Panc1 (cell line): ENCODE measurements around the gene CRYBG1. TPM values are rescaled to one million over a fixed set of nuclear protein-coding genes. Genes with fewer than 3 reads are reported as not detected.

Source experiments
- ATAC-seq: fragments of 200-7000 bp; cut with Tn5 transposase; 2 replicates; pipeline ENCODE4 v1.9.1; 2020; ENCODE audit warnings: mild to moderate bottlenecking, moderate library complexity
- BruUV-seq: library from RNA; stranded (reverse); fragments of 400-500 nt; replicated peaks from 2 replicates; lab custom pipeline; 2021; lab: Mats Ljungman, UMichigan
- CTCF ChIA-PET: fragments of 300-600 bp; sonication (Branson Sonifier 250); formaldehyde crosslinking; loops from one replicate; lab custom pipeline; 2022; ENCODE audit warnings: antibody characterized with exemption; lab: Charles Lee
- POLR2A ChIA-PET: fragments of 300-600 bp; sonication (Branson Sonifier 250); formaldehyde crosslinking; loops from one replicate; lab custom pipeline; 2022; ENCODE audit warnings: antibody characterized with exemption; lab: Charles Lee
- DNase-seq: peaks from one replicate; pipeline ENCODE4 v3.0.0-alpha.2; 2010; ENCODE audit warnings: low read depth, low spot score
- H3K27ac ChIP-seq: 2 replicates; pipeline ENCODE4 v1.5.1; 2011; ENCODE audit warnings: mild to moderate bottlenecking, low read length, inconsistent platforms
- H3K27me3 ChIP-seq: fragments of 200-500 bp; sonication (Bioruptor generic); 2 replicates; pipeline ENCODE4 v1.6.0; 2014; ENCODE audit warnings: low read length, inconsistent platforms; ENCODE audit not compliant: control insufficient read depth, insufficient read depth
- H3K36me3 ChIP-seq: fragments of 200-500 bp; sonication (Bioruptor generic); 2 replicates; pipeline ENCODE4 v1.5.1; 2014; ENCODE audit warnings: inconsistent platforms, mild to moderate bottlenecking, low read length, moderate library complexity; ENCODE audit not compliant: control insufficient read depth, insufficient read depth
- H3K4me1 ChIP-seq: 2 replicates; pipeline ENCODE4 v1.5.1; 2011; ENCODE audit warnings: inconsistent platforms, mild to moderate bottlenecking, low read length, moderate library complexity; ENCODE audit not compliant: control insufficient read depth, insufficient read depth
- H3K4me3 ChIP-seq, 2 experiments: 2 replicates each; pipeline ENCODE4 v1.5.1; 2011 to 2012; ENCODE audit warnings: low read depth in 2 of 2, low read length in 2 of 2, mild to moderate bottlenecking in 2 of 2, inconsistent platforms in 1 of 2, moderate library complexity in 1 of 2
- H3K9me3 ChIP-seq: fragments of 200-500 bp; sonication (Bioruptor generic); 2 replicates; pipeline ENCODE4 v1.5.1; 2014; ENCODE audit warnings: low read depth, mild to moderate bottlenecking, inconsistent platforms, low read length, moderate library complexity; ENCODE audit not compliant: control insufficient read depth, insufficient read depth
- CTCF ChIP-seq: fragments of 450-650 bp; IDR thresholded peaks from 2 replicates; pipeline ENCODE4 v1.5.1; 2017; ENCODE audit warnings: mild to moderate bottlenecking
- POLR2AphosphoS5 ChIP-seq: IDR thresholded peaks from 2 replicates; pipeline ENCODE4 v1.6.1; 2012; ENCODE audit warnings: mild to moderate bottlenecking, low read depth, low read length, moderate library complexity
- REST ChIP-seq, 2 experiments: IDR thresholded peaks; 2 replicates each; pipeline ENCODE4 v1.6.1; 2011 to 2012; ENCODE audit warnings: low read depth in 2 of 2, control low read depth in 1 of 2, low read length in 1 of 2, mild to moderate bottlenecking in 1 of 2, moderate library complexity in 1 of 2; ENCODE audit not compliant: insufficient read depth in 1 of 2
- SIN3A ChIP-seq: IDR thresholded peaks from 2 replicates; pipeline ENCODE4 v1.6.1; 2012; ENCODE audit warnings: low read depth, mild to moderate bottlenecking, low read length, moderate library complexity, borderline replicate concordance; ENCODE audit not compliant: insufficient read depth
- TCF7L2 ChIP-seq: IDR thresholded peaks from 2 replicates; pipeline ENCODE4 v1.6.1; 2011; ENCODE audit warnings: mild to moderate bottlenecking, low read depth, low read length, inconsistent platforms
- in situ Hi-C: cut with HindIII; loops from 2 replicates; pipeline ENCODE4 v1.10.0; 2016; ENCODE audit warnings: low sequenced_read_pairs, low pct_unique_long_range_greater_than_20kb
- intact Hi-C: fragments of 100-400 bp; cut with micrococcal nuclease; formaldehyde crosslinking; loops from one replicate; pipeline ENCODE4 v1.10.0; 2022; ENCODE audit not compliant: unreplicated experiment
- total RNA-seq: library from RNA; stranded (reverse); gene quantifications from one replicate; pipeline ENCODE4 v1.2.1, GENCODE V29; 2021; ENCODE audit not compliant: unreplicated experiment

CRYBG1 gene
- total RNA-seq, 1 experiment from 2014 or later, result 32.3 TPM

GRCh38 chr6:106380407-106380806 is 19.9 kb downstream of the CRYBG1 start:
- intact Hi-C loops, result no loop called here
- ATAC-seq (no peak), DNase-seq (no peak)
- Histone ChIP-seq H3K4me3 (no peak overlapping the region), H3K9me3 (no peaks in the 10 kb centered on the region), H3K4me1 (no peaks in the 10 kb centered on the region), H3K27me3 (peaks cover 57% of the 10 kb centered on the region), H3K36me3 (no peaks in the 10 kb centered on the region), H3K27ac (no peak overlapping the region)
- ChIA-PET POLR2A (no interaction called here), CTCF (no interaction called here)
- TF ChIP-seq POLR2AphosphoS5, result no peak
- no peak for TF ChIP-seq TCF7L2
- TF ChIP-seq REST (IDR thresholded peaks at IDR 0.05; ENCODE audit: insufficient read depth in 1 of 2, low read depth in 2 of 2, low read length in 1 of 2), result no peak
- no peak for TF ChIP-seq SIN3A
- TF ChIP-seq CTCF, result no peak
- no TSS peak for BruUV-seq
- in situ Hi-C loops, result no loop called here

- no peaks in the 10 kb centered on the region for H3K4me1 ChIP-seq
- DNase-seq, result no peak
Observed at GRCh38 chr6:106381223-106381622, 20.7 kb downstream of the CRYBG1 start.

More at GRCh38 chr6:106381223-106381622, 20.7 kb downstream of the CRYBG1 start:
- no peak for ATAC-seq
- ChIA-PET CTCF (no interaction called here), POLR2A (interaction anchor here (0.5 kb wide), 1 partner anchor 55 kb away, joined by 5 read pairs; no protein-coding TSS in a partner anchor)
- TF ChIP-seq TCF7L2, result no peak
- no peak for TF ChIP-seq SIN3A
- no peak for TF ChIP-seq REST (IDR thresholded peaks at IDR 0.05; ENCODE audit: insufficient read depth in 1 of 2, low read depth in 2 of 2, low read length in 1 of 2)
- TF ChIP-seq POLR2AphosphoS5, result no peak
- no peak for TF ChIP-seq CTCF
- H3K9me3 ChIP-seq, result no peaks in the 10 kb centered on the region
- no peak overlapping the region for H3K27ac ChIP-seq
- no peaks in the 10 kb centered on the region for H3K36me3 ChIP-seq
- no TSS peak for BruUV-seq
- in situ Hi-C loops (no loop called here), intact Hi-C loops (no loop called here)
- no peak overlapping the region for H3K4me3 ChIP-seq
- H3K27me3 ChIP-seq, result peaks cover 51% of the 10 kb centered on the region
